GM21619 (cell line): ENCODE data around the gene ACSM2A.
"Not testable (repeated sequence)": the region's sequence is repeated elsewhere in the genome, so short reads cannot be mapped to it uniquely, and the experiment has no call there.

Experiments used
- ATAC-seq: cut with Tn5 transposase; IDR thresholded peaks from one replicate; pipeline ENCODE4 v1.9.1; 2021; ENCODE audit not compliant: unreplicated experiment

Gene ACSM2A

DNA sequence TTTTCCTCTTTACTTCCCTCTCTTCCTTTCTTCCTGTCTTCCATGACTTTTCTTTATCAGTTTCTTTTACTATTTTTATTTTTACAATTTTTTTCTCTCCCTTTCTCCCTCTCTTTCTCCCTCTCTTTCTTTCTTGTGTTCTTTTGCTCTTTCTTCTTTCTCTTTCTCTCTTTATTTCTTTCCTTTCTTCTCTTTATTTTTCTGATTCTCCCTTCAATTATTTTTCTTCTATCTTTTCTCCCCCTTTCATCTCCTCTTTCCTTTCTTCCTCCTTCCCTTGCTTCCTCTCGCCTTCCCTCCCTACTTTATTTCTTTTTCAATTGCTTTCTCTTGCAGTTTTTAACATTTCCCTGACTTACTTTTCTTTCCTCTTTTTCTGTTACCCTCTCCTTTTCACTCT, 85.3 kb downstream of the ACSM2A start:
- not testable (repeated sequence) for ATAC-seq
